K562 (cell line): ENCODE data around the gene DCAF5. TPM values are rescaled to one million over a fixed set of nuclear protein-coding genes. Genes with fewer than 3 reads are reported as not detected.
A peak's percentile ranks its signal among the peaks of the same experiment; 100 is the strongest.

ENCODE experiments used
- CTBP1 ChIP-seq: fragments of 450-650 bp; IDR thresholded peaks from 2 replicates; pipeline ENCODE4 v1.6.1; 2016; ENCODE audit warnings: borderline replicate concordance
- CTCF ChIP-seq, 3 experiments: IDR thresholded peaks in 2 of 3; conservative IDR thresholded peaks in 1 of 3; 2 replicates each; pipeline ENCODE4 v1.5.1; 2011 to 2012; ENCODE audit warnings: low read length in 3 of 3, mild to moderate bottlenecking in 3 of 3, control low read depth in 2 of 3, improper control_type of control experiment in 1 of 3, inconsistent platforms in 1 of 3, low read depth in 1 of 3, mixed read lengths in 1 of 3, moderate library complexity in 1 of 3; ENCODE audit not compliant: insufficient read depth in 2 of 3
- ELK1 ChIP-seq: sonication (generic); formaldehyde crosslinking; IDR thresholded peaks from 2 replicates; pipeline ENCODE4 v1.8.1; 2022; ENCODE audit warnings: missing genetic modification reagents
- ETV1 ChIP-seq: fragments of 450-650 bp; conservative IDR thresholded peaks from 2 replicates; pipeline ENCODE4 v1.6.1; 2016; ENCODE audit warnings: missing genetic modification characterization, control low read depth, low read depth, missing compliant biosample characterization
- GATAD2B ChIP-seq: fragments of 450-650 bp; IDR thresholded peaks from 2 replicates; pipeline ENCODE4 v1.6.1; 2017; ENCODE audit warnings: mild to moderate bottlenecking, borderline replicate concordance
- MLX ChIP-seq, 2 experiments: fragments of 450-650 bp in 1 of 2; sonication (generic) in 1 of 2; formaldehyde crosslinking; conservative IDR thresholded peaks; 2 replicates each; pipeline versions ENCODE4 v1.4.0 to v1.8.1; 2020 to 2022; ENCODE audit warnings: mild to moderate bottlenecking in 1 of 2, missing genetic modification reagents in 1 of 2
- RAD21 ChIP-seq, 2 experiments: fragments of 250-450 bp in 1 of 2; fragments of 450-650 bp in 1 of 2; sonication (Bioruptor Pico) in 1 of 2; formaldehyde crosslinking in 1 of 2; IDR thresholded peaks in 1 of 2; conservative IDR thresholded peaks in 1 of 2; 2 replicates each; pipeline versions ENCODE4 v1.4.0 to v1.8.0; 2020 to 2022; ENCODE audit warnings: mild to moderate bottlenecking in 2 of 2, moderate library complexity in 1 of 2
- ZBTB49 ChIP-seq: sonication (generic); formaldehyde crosslinking; IDR thresholded peaks from 2 replicates; pipeline ENCODE4 v1.8.0; 2022; ENCODE audit warnings: missing genetic modification reagents, mild to moderate bottlenecking, borderline replicate concordance
- polyA plus RNA-seq, 8 experiments: library from polyadenylated mRNA; depleted of rRNA in 4 of 8; stranded (reverse) in 5 of 8; unstranded in 3 of 8; fragments of >200 nt; fragmentation: Nextera tagmentation in 2 of 8; fragmentation: Illumina TruSeq in 1 of 8; extraction: Ambion mirVana in 2 of 8; extraction: Trizol in 1 of 8; gene quantifications; 2 replicates each; pipeline versions ENCODE4 v1.2.1 to v1.2.3, GENCODE V29; 2011 to 2014; ENCODE audit warnings: inconsistent platforms in 1 of 8, missing spikeins in 1 of 8
- total RNA-seq, 7 experiments: library from RNA; depleted of rRNA in 6 of 7; stranded (reverse); fragments of >200 nt in 6 of 7; fragmentation: Illumina TruSeq in 2 of 7; extraction: Trizol in 2 of 7; gene quantifications; 2 replicates each; pipeline versions ENCODE4 v1.2.1 to v1.2.3, GENCODE V29; 2011 to 2021; ENCODE audit warnings: low replicate concordance in 1 of 7
- TF ChIP-seq, protein P1 (sequence below), 2 experiments: fragments of 450-650 bp in 1 of 2; sonication (generic) in 1 of 2; formaldehyde crosslinking in 1 of 2; IDR thresholded peaks; 2 replicates each; pipeline versions ENCODE4 v1.7.1 to v1.9.0; 2016 to 2022; ENCODE audit warnings: inconsistent platforms in 1 of 2, mild to moderate bottlenecking in 1 of 2, missing genetic modification reagents in 1 of 2

DCAF5 gene
- total and polyA plus RNA-seq, 9 of the 15 experiments (the other 6 are each of a cell fraction or from before 2014, with no cell fraction given): 5.6 to 24.1 (median 12.7) TPM

DNA sequence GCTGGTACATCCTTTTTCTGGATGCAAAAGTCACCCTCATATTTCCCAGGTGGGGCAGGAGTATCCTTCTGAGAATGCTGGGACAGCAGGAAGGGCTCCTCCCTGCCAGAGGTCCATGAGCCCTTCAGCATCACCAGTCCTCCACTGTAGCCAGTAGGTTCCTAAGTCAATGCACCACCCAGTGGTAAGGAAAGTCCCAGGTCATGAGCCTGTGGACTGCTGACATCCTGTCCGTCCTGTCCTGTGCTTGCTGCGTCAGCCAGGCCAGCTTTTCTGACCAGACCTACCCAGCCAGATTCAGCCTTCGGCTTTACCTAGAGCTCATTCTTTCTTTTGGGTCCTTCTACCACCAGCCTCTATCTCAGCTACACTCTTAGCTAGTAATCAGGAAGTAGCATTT lies 150.8 kb downstream of the DCAF5 start (continued):
- TF ChIP-seq CTBP1 (peak; percentile 61), ETV1 (peak; percentile 23; the same call in 1 of the 2 replicates), CTCF (IDR thresholded peaks at IDR 0.05 in 2 of 3, conservative IDR thresholded peaks at IDR 0.05 in 1 of 3; ENCODE audit: insufficient read depth in 2 of 3, low read depth in 1 of 3, low read length in 3 of 3) (peak; percentile 47 to 56 (median 52); a peak in 5 of 6 replicates), GATAD2B (no peak), MLX (CRISPR knock-in tag; conservative IDR thresholded peaks at IDR 0.05) (no peak), ELK1 (CRISPR knock-in tag) (no peak), ZBTB49 (CRISPR knock-in tag) (no peak), RAD21 (CRISPR knock-in tag; conservative IDR thresholded peaks at IDR 0.05 in 1 of 2, IDR thresholded peaks at IDR 0.05 in 1 of 2) (peak in 1 of 2 experiments; percentile 60; a peak in 2 of 4 replicates)
- TF ChIP-seq, protein P1, sequence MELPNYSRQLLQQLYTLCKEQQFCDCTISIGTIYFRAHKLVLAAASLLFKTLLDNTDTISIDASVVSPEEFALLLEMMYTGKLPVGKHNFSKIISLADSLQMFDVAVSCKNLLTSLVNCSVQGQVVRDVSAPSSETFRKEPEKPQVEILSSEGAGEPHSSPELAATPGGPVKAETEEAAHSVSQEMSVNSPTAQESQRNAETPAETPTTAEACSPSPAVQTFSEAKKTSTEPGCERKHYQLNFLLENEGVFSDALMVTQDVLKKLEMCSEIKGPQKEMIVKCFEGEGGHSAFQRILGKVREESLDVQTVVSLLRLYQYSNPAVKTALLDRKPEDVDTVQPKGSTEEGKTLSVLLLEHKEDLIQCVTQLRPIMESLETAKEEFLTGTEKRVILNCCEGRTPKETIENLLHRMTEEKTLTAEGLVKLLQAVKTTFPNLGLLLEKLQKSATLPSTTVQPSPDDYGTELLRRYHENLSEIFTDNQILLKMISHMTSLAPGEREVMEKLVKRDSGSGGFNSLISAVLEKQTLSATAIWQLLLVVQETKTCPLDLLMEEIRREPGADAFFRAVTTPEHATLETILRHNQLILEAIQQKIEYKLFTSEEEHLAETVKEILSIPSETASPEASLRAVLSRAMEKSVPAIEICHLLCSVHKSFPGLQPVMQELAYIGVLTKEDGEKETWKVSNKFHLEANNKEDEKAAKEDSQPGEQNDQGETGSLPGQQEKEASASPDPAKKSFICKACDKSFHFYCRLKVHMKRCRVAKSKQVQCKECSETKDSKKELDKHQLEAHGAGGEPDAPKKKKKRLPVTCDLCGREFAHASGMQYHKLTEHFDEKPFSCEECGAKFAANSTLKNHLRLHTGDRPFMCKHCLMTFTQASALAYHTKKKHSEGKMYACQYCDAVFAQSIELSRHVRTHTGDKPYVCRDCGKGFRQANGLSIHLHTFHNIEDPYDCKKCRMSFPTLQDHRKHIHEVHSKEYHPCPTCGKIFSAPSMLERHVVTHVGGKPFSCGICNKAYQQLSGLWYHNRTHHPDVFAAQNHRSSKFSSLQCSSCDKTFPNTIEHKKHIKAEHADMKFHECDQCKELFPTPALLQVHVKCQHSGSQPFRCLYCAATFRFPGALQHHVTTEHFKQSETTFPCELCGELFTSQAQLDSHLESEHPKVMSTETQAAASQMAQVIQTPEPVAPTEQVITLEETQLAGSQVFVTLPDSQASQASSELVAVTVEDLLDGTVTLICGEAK (IDR thresholded peaks at IDR 0.05): no peak
- TF ChIP-seq, protein P1 (CRISPR knock-in tag; IDR thresholded peaks at IDR 0.05): no peak
